ENCODE data around the gene DHRS7C. TPM values are rescaled to one million over a fixed set of nuclear protein-coding genes. Genes with fewer than 3 reads are reported as not detected.

Gene DHRS7C
- total and polyA plus RNA-seq, 2 of the 13 experiments (the other 11 are each of a cell fraction or from before 2014, with no cell fraction given): not detected

DNA sequence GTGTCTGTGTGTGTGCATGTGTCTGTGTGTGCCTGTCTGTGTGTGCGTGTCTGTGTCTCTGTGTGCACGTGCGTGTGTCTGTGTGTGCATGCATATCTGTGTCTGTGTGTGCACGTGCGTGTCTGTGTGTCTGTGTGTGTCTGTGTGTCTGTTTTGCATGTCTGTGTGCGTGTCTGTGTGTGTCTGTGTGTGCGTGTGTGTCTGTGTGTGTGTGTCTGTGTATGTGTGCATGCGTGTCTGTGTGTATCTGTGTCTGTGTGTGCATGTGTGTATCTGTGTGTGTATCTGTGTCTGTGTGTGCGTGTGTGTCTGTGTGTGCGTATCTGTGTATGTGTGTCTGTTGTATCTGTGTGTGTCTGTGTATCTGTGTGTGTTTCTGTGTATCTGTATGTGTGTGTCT is 25.1 kb upstream of the DHRS7C start:
- no peak for ATAC-seq
- in situ Hi-C loops (cut with HindIII; ENCODE audit: extremely low pct_ligation_motif_present, low pct_unique_long_range_greater_than_20kb): no loop called here

More for the DNA sequence above, 25.1 kb upstream of the DHRS7C start:
- no peak for DNase-seq (ENCODE audit: low spot score)
- POLR2A ChIA-PET: no interaction called here
- CTCF ChIA-PET (ENCODE audit: low intra/inter-chr PET ratio, low total read pairs): no interaction called here
- H3K4me2 ChIP-seq (ENCODE audit: low read depth, low read length): no peak overlapping the region
- no peaks in the 10 kb centered on the region for H4K20me1 ChIP-seq (ENCODE audit: insufficient read depth, low read length)
- no peaks in the 10 kb centered on the region for H3K9me3 ChIP-seq (ENCODE audit: low read length)
- BruUV-seq (replicated peaks): no TSS peak
- H3K9ac ChIP-seq (ENCODE audit: insufficient read depth, low read depth, low read length): no peak overlapping the region
- no peak for FAIRE-seq
- H3K36me3 ChIP-seq (replicated peaks in 1 of 2; ENCODE audit: control insufficient read depth in 1 of 2, insufficient read depth in 2 of 2, low read length in 2 of 2): no peaks in the 10 kb centered on the region
- H3K4me3 ChIP-seq (replicated peaks in 1 of 3; ENCODE audit: insufficient read depth in 1 of 3, low read depth in 2 of 3, low read length in 3 of 3): no peak overlapping the region
- no peaks in the 10 kb centered on the region for H3K4me1 ChIP-seq (ENCODE audit: insufficient read depth, low read length)
- WGBS (ENCODE audit: low lambda C conversion rate): 41% methylated on average over 6 of the region's 10 CpGs
- peaks cover 0 to 9% of the 10 kb centered on the region in 2 experiments; a peak in 1 of 5 replicates for H3K27me3 ChIP-seq (ENCODE audit: control insufficient read depth in 1 of 2, insufficient read depth in 2 of 2, low read length in 2 of 2)
- TF ChIP-seq, protein P1, sequence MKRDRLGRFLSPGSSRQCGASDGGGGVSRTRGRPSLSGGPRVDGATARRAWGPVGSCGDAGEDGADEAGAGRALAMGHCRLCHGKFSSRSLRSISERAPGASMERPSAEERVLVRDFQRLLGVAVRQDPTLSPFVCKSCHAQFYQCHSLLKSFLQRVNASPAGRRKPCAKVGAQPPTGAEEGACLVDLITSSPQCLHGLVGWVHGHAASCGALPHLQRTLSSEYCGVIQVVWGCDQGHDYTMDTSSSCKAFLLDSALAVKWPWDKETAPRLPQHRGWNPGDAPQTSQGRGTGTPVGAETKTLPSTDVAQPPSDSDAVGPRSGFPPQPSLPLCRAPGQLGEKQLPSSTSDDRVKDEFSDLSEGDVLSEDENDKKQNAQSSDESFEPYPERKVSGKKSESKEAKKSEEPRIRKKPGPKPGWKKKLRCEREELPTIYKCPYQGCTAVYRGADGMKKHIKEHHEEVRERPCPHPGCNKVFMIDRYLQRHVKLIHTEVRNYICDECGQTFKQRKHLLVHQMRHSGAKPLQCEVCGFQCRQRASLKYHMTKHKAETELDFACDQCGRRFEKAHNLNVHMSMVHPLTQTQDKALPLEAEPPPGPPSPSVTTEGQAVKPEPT (CRISPR knock-in tag; IDR thresholded peaks at IDR 0.05; ENCODE audit: low read depth): no peak
- TF ChIP-seq, protein P2, sequence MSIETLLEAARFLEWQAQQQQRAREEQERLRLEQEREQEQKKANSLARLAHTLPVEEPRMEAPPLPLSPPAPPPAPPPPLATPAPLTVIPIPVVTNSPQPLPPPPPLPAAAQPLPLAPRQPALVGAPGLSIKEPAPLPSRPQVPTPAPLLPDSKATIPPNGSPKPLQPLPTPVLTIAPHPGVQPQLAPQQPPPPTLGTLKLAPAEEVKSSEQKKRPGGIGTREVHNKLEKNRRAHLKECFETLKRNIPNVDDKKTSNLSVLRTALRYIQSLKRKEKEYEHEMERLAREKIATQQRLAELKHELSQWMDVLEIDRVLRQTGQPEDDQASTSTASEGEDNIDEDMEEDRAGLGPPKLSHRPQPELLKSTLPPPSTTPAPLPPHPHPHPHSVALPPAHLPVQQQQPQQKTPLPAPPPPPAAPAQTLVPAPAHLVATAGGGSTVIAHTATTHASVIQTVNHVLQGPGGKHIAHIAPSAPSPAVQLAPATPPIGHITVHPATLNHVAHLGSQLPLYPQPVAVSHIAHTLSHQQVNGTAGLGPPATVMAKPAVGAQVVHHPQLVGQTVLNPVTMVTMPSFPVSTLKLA (IDR thresholded peaks at IDR 0.05): 0 out of 2 replicates have a peak, but pooled peaks have one; percentile 5
- intact Hi-C loops (cut with micrococcal nuclease; ENCODE audit: unreplicated experiment): no loop called here
- H3K79me2 ChIP-seq (ENCODE audit: insufficient read depth, low read length): no peaks in the 10 kb centered on the region
- no peak overlapping the region for H3K27ac ChIP-seq (ENCODE audit: extremely low read length, insufficient read depth, low read length)
- no peak overlapping the region for H2AFZ ChIP-seq (ENCODE audit: low read length)
